Measurements from ENCODE around the gene DNAJC7. TPM values are rescaled to one million over a fixed set of nuclear protein-coding genes. Genes with fewer than 3 reads are reported as not detected.

Gene DNAJC7
- total RNA-seq, 3 donors from 2014 or later = 80.6 to 108 (median 86.7) TPM

DNA sequence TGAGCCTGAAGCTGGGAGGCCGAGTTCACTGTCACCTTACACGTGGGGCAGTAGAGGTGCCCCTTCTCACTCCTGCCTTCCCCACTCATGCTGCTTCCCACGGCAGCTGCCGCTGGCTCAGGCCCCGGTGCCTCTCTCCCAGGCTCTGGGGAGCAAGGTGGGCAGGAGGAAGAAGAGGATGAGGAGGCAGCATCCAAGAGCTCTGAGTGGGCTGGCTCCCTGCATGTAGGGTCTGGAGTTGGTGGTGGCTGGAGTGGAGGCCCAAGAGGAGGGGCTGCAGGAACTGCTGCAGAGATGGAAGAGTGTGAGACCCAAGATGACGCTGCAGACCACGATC lies 11.5 kb upstream of the DNAJC7 start:
- TF ChIP-seq, protein P1, sequence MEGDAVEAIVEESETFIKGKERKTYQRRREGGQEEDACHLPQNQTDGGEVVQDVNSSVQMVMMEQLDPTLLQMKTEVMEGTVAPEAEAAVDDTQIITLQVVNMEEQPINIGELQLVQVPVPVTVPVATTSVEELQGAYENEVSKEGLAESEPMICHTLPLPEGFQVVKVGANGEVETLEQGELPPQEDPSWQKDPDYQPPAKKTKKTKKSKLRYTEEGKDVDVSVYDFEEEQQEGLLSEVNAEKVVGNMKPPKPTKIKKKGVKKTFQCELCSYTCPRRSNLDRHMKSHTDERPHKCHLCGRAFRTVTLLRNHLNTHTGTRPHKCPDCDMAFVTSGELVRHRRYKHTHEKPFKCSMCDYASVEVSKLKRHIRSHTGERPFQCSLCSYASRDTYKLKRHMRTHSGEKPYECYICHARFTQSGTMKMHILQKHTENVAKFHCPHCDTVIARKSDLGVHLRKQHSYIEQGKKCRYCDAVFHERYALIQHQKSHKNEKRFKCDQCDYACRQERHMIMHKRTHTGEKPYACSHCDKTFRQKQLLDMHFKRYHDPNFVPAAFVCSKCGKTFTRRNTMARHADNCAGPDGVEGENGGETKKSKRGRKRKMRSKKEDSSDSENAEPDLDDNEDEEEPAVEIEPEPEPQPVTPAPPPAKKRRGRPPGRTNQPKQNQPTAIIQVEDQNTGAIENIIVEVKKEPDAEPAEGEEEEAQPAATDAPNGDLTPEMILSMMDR (IDR thresholded peaks at IDR 0.05) = no peak
- H3K4me3 ChIP-seq = no peak overlapping the region
- DNase-seq (no peak), ATAC-seq (no peak)
- no peaks in the 10 kb centered on the region for H3K36me3 ChIP-seq (ENCODE audit: low read depth)
- intact Hi-C loops (cut with DNase I, micrococcal nuclease) = no loop called here
- H3K9me3 ChIP-seq = no peaks in the 10 kb centered on the region
- peaks cover 15% of the 10 kb centered on the region for H3K4me1 ChIP-seq (ENCODE audit: low read depth)

DNA sequence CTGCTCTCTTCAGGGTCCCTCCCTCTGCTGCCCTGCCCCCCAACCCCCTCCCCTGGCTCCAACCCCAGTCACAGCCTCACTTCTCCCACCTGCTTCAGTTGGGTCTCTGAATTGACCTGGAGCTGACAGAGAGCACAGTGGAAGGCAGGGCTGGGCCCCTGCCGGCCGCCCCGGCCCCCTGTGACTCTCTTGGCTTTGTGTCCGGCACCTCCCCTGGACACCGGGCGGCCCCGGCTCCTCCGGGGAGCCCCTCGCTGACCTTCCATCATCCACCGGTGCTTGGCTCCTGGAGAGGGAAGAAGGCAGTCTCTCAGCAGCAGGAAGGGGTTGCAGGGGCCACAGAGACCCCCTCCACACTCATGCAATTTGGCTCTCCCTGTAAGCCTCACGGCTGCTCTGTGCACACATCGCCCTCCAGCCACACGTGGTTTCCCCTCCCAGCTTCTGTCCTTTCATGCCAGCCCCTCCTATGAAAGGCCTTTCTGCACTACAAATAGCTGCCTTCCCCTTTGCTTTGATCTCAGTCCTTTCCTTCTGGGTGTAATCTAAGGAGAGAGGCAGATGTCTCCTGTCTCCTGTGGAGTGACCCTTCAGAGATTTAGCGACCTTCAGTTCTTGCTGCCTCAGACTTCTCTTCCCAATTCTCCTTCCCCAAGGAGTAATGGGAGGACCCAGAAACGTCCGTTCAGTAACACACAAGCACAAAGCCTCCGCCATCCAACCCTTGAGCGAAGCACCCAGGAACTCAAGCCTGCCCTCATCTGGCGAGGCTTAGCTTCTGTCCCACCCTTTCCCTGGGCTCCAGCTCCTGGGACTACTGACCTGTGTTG lies 10.9 kb upstream of the DNAJC7 start:
- Histone ChIP-seq H3K9me3 (no peaks in the 10 kb centered on the region), H3K36me3 (ENCODE audit: low read depth) (no peaks in the 10 kb centered on the region), H3K4me1 (ENCODE audit: low read depth) (peaks cover 17% of the 10 kb centered on the region), H3K4me3 (no peak overlapping the region)
- intact Hi-C loops (cut with DNase I, micrococcal nuclease) = no loop called here
- DNase-seq = no peak
- peak; percentile 38 for ATAC-seq
- TF ChIP-seq, protein P1 (IDR thresholded peaks at IDR 0.05) = no peak

DNA sequence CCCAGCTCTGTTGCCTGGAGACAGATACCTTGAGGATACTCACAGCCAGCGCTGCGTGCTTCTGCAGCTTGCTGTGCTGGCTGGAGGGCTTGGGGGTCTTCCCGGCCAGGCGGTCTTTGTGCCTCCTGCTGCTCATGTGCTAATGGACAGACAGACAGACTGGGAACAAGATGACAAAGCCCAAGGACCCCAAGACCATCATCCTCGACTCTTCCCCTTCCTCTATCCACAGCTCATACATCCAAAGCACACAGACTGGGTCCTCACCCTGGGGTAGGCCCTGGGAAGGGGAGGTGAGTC lies 10.3 kb upstream of the DNAJC7 start:
- H3K4me3 ChIP-seq = no peak overlapping the region
- TF ChIP-seq, protein P1 (IDR thresholded peaks at IDR 0.05) = no peak
- peaks cover 17% of the 10 kb centered on the region for H3K4me1 ChIP-seq (ENCODE audit: low read depth)
- ATAC-seq = no peak
- H3K36me3 ChIP-seq (ENCODE audit: low read depth) = no peaks in the 10 kb centered on the region
- H3K9me3 ChIP-seq = no peaks in the 10 kb centered on the region
- DNase-seq = no peak
- intact Hi-C loops (cut with DNase I, micrococcal nuclease) = no loop called here

DNA sequence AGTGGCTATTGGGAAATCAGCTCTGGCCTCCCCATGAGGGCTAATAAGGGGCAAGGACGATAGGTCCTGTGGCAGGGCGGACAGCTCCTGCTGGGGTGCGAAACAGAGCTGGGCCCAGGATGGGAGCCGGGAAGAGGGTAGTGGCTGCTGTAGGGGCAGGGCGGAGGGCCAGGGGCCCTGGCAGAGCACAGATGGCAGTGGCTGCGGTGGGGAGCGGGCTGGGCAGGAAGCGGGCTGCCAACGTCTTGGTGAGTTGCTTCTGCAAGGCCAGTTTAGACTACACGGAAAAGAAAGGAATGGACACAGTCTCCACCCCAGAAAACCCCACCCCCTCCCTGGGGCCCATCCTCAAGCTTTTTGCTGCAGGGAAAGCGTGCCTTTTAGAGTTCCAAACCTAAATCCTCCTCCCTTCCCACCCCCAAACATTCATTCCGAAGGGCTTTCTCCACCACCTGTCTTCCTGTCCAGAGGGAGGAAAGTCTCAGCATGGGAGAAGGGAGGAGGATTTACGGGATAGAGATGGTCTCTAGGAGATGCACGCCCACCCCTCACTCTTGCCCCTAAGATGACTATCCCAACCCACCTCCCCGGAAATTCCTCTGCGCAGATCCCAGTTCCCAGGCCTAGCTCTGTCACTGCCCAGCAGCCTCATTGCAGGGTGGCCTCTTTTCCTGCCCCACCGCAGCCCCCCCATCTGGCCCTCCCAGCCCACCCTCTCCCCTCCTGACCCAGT lies 9.8 kb upstream of the DNAJC7 start:
- TF ChIP-seq, protein P1 (IDR thresholded peaks at IDR 0.05) = no peak
- DNase-seq = no peak
- no peak overlapping the region for H3K4me3 ChIP-seq
- no peaks in the 10 kb centered on the region for H3K9me3 ChIP-seq
- no peaks in the 10 kb centered on the region for H3K36me3 ChIP-seq (ENCODE audit: low read depth)
- ATAC-seq = no peak
- peaks cover 17% of the 10 kb centered on the region for H3K4me1 ChIP-seq (ENCODE audit: low read depth)
- intact Hi-C loops (cut with DNase I, micrococcal nuclease) = no loop called here

DNA sequence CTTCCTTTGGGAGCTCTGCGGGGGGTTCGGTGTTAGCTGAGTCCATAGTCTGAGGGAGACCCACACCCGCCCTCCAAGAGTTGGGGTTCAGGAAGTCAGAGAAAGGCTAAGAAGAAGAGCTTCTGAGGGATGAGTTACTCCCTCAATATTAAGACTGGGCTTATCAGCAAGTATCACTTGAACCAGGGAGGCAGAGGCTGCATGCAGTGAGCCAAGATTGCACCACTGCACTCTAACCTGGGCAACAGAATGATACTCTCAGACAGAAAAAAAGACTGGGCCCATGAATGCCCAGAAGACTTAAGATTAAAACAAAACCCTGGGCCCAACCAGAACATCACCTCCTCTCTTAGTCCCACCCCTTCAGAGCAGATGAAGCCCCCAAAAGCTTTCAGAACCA lies 8.7 kb upstream of the DNAJC7 start:
- no peak overlapping the region for H3K4me3 ChIP-seq
- peaks cover 22% of the 10 kb centered on the region for H3K4me1 ChIP-seq (ENCODE audit: low read depth)
- DNase-seq = no peak
- TF ChIP-seq, protein P1 (IDR thresholded peaks at IDR 0.05) = no peak
- H3K9me3 ChIP-seq = no peaks in the 10 kb centered on the region
- no peak for ATAC-seq
- intact Hi-C loops (cut with DNase I, micrococcal nuclease) = no loop called here
- no peaks in the 10 kb centered on the region for H3K36me3 ChIP-seq (ENCODE audit: low read depth)

All from mucosa of descending colon (tissue), 3 donors.